Measurements from ENCODE around the gene ITPR3.
A peak's percentile ranks its signal among the peaks of the same experiment; 100 is the strongest.

The ITPR3 gene

DNA sequence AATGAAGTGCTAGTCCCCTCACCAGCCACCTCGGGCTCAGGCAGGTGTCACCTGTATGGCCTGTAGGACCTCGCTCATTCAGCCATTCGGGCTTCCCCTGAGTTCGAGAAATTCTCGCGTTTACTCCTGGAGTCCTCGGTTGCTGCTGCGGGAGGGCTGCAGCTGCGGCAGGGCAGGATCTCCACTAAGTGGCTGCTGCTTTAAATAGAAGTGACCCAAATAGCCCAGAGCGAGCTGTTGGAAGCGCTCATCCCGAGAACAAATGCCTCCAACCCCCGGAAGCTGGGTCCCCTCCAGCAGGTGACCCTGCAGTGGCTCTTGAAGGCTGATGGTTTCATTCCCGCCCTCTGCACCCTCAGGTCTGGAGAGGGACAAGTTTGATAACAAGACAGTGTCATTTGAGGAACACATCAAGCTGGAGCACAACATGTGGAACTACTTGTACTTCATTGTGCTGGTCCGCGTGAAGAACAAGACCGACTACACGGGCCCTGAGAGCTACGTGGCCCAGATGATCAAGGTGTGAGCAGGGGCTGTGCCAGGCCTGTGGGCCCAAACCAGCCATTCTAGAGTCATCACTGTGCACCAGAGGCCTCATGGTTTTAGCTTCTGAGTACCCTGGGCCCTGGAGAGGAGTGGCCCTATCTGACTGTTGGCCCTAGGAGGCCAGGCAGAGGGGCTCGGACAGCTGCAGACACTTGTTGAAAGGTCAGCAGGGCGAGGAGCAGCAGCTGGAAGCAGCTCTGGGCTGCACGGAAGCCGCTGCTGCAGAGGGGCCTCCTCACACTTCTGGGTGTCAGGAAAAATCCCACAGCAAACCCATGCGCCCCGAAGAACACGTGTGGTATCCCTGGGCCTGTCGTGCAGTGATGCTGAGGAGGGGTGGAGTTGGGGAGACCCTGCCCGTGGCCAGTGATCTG, 72.3 kb downstream of the ITPR3 start:
- no peak overlapping the region for H3K9ac ChIP-seq (ENCODE audit: insufficient read length, low read depth)
- no peaks in the 10 kb centered on the region for H3K27me3 ChIP-seq (ENCODE audit: insufficient read depth, insufficient read length)
- H3K4me1 ChIP-seq (ENCODE audit: insufficient read depth, insufficient read length), result peaks cover 13% of the 10 kb centered on the region
- H3K9me3 ChIP-seq (ENCODE audit: insufficient read depth, low read length), result no peaks in the 10 kb centered on the region
- DNase-seq (ENCODE audit: low read depth, low spot score), result no peak
- H3K4me3 ChIP-seq (ENCODE audit: insufficient read length, low read depth), result no peak overlapping the region
- TF ChIP-seq YY1 (IDR thresholded peaks at IDR 0.05; ENCODE audit: insufficient read depth, insufficient read length), result no peak
- peaks cover 76% of the 10 kb centered on the region for H3K36me3 ChIP-seq (ENCODE audit: insufficient read depth, insufficient read length, low read length)

GRCh38 chr6:33694401-33694931, 73.3 kb downstream of the ITPR3 start:
- Histone ChIP-seq H3K4me3 (ENCODE audit: insufficient read length, low read depth) (no peak overlapping the region), H3K27me3 (ENCODE audit: insufficient read depth, insufficient read length) (no peaks in the 10 kb centered on the region), H3K9me3 (ENCODE audit: insufficient read depth, low read length) (no peaks in the 10 kb centered on the region), H3K36me3 (ENCODE audit: insufficient read depth, insufficient read length, low read length) (peaks cover 82% of the 10 kb centered on the region), H3K4me1 (ENCODE audit: insufficient read depth, insufficient read length) (peaks cover 16% of the 10 kb centered on the region), H3K9ac (ENCODE audit: insufficient read length, low read depth) (no peak overlapping the region)
- no peak for DNase-seq (ENCODE audit: low read depth, low spot score)
- no peak for TF ChIP-seq YY1 (IDR thresholded peaks at IDR 0.05; ENCODE audit: insufficient read depth, insufficient read length)
- TF ChIP-seq ZNF274 (IDR thresholded peaks at IDR 0.05; ENCODE audit: low read depth, low read length), result no peak
- TF ChIP-seq SUZ12 (IDR thresholded peaks at IDR 0.05; ENCODE audit: extremely low read depth, insufficient read depth, insufficient read length), result no peak

GRCh38 chr6:33694977-33695376, 73.9 kb downstream of the ITPR3 start:
- no peak overlapping the region for H3K9ac ChIP-seq (ENCODE audit: insufficient read length, low read depth)
- TF ChIP-seq SUZ12 (IDR thresholded peaks at IDR 0.05; ENCODE audit: extremely low read depth, insufficient read depth, insufficient read length) (no peak), ZNF274 (IDR thresholded peaks at IDR 0.05; ENCODE audit: low read depth, low read length) (no peak), YY1 (IDR thresholded peaks at IDR 0.05; ENCODE audit: insufficient read depth, insufficient read length) (no peak)
- peaks cover 16% of the 10 kb centered on the region for H3K4me1 ChIP-seq (ENCODE audit: insufficient read depth, insufficient read length)
- H3K9me3 ChIP-seq (ENCODE audit: insufficient read depth, low read length), result no peaks in the 10 kb centered on the region
- H3K36me3 ChIP-seq (ENCODE audit: insufficient read depth, insufficient read length, low read length), result peaks cover 83% of the 10 kb centered on the region
- H3K27me3 ChIP-seq (ENCODE audit: insufficient read depth, insufficient read length), result no peaks in the 10 kb centered on the region
- no peak for DNase-seq (ENCODE audit: low read depth, low spot score)
- no peak overlapping the region for H3K4me3 ChIP-seq (ENCODE audit: insufficient read length, low read depth)

DNA sequence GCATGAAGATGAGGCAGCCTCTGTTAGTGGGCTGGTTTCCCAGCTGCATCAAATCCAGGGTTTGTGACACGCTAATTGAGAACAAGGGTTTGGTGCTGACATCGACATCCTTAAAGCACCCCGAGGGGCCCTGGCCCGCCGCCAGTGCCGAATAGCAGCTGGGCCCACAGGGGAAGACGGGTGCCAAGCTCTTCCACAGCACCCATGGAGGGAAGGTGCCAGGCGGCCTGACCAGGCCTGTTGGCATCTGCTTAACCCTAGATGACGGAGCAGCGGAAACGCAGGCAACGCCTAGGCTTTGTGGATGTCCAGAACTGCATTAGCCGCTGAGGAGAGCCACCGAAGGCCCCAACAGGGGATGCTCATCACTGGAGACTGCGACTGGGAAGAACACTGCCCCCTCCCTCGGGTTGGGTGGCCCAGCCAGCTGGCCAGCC, 74.3 kb downstream of the ITPR3 start:
- no peak for DNase-seq (ENCODE audit: low read depth, low spot score)
- Histone ChIP-seq H3K27me3 (ENCODE audit: insufficient read depth, insufficient read length) (no peaks in the 10 kb centered on the region), H3K9ac (ENCODE audit: insufficient read length, low read depth) (no peak overlapping the region), H3K4me3 (ENCODE audit: insufficient read length, low read depth) (no peak overlapping the region), H3K36me3 (ENCODE audit: insufficient read depth, insufficient read length, low read length) (peaks cover 87% of the 10 kb centered on the region), H3K4me1 (ENCODE audit: insufficient read depth, insufficient read length) (peaks cover 16% of the 10 kb centered on the region), H3K9me3 (ENCODE audit: insufficient read depth, low read length) (no peaks in the 10 kb centered on the region)
- TF ChIP-seq YY1 (IDR thresholded peaks at IDR 0.05; ENCODE audit: insufficient read depth, insufficient read length), result no peak
- no peak for TF ChIP-seq ZNF274 (IDR thresholded peaks at IDR 0.05; ENCODE audit: low read depth, low read length)
- no peak for TF ChIP-seq SUZ12 (IDR thresholded peaks at IDR 0.05; ENCODE audit: extremely low read depth, insufficient read depth, insufficient read length)

DNA sequence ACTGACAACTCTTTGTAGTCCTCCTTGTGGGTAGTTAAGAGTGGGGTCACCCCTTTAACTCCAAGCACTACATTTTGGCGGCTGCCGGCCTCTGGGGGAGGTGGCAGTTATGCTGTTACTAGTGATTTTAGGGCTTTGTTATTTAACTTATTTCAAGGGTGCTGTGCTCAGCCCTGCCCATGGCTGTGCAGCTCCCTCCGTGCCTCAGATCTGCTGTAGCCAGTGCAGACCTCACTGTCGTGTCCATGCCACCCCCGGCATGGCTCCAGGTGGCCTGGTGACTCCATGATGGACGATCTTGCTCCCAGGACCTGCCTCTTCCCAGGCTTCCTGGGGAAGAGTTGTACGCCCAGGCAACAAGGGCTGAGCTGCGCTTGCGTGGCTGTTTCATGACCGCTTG, 75.0 kb downstream of the ITPR3 start:
- Histone ChIP-seq H3K4me1 (ENCODE audit: insufficient read depth, insufficient read length) (peaks cover 18% of the 10 kb centered on the region), H3K4me3 (ENCODE audit: insufficient read length, low read depth) (no peak overlapping the region), H3K9me3 (ENCODE audit: insufficient read depth, low read length) (no peaks in the 10 kb centered on the region), H3K36me3 (ENCODE audit: insufficient read depth, insufficient read length, low read length) (peaks cover 87% of the 10 kb centered on the region), H3K27me3 (ENCODE audit: insufficient read depth, insufficient read length) (no peaks in the 10 kb centered on the region), H3K9ac (ENCODE audit: insufficient read length, low read depth) (no peak overlapping the region)
- DNase-seq (ENCODE audit: low read depth, low spot score), result no peak
- TF ChIP-seq SUZ12 (IDR thresholded peaks at IDR 0.05; ENCODE audit: extremely low read depth, insufficient read depth, insufficient read length) (no peak), ZNF274 (IDR thresholded peaks at IDR 0.05; ENCODE audit: low read depth, low read length) (no peak), YY1 (IDR thresholded peaks at IDR 0.05; ENCODE audit: insufficient read depth, insufficient read length) (no peak)

DNA sequence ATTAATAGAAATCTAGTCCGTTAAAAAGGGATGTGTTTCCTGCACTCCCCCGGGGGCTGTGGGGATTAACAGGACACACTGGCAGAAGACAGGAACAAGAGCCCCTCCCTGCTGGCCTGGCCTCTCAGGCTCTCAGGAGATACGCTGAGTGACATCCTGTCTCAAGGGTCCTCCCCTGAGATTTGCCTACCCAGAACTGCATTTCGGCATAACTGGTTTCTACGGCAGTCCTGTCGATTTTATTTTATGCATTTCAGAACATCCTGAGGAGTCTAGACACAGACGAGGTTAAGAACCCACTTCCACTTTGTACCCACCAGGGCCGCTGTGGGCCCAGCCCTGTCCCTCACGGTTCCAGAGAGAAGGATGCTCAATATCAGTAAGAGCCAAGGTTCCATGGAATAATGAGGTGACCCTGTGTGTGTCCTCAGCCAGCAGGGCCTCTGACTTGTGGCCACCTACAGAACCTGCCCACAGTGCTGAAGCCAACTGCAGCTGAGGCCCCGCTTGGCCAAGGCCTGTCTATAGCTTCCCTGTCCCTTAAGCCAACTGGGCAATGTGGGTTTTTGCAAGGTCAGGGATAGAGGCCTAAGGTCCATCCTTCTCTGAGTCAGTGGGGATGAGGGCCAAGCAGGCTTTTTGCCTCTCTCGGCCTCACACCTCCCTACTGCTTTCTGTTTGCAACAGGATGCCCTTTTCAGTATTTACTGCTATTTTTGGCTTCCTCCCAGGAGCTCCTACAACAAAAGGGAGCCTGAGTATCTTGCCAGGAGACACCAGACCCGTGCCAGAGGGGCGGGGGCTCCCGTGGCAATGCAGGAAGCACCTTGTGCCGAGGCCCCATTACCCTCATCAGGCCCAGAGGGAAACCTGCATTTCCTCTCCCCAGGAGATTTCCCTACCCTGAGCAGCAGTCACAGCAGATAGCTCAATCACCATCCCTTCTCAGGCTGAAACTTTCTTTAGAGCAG, 75.7 kb downstream of the ITPR3 start:
- Histone ChIP-seq H3K9me3 (ENCODE audit: insufficient read depth, low read length) (no peaks in the 10 kb centered on the region), H3K4me1 (ENCODE audit: insufficient read depth, insufficient read length) (peaks cover 13% of the 10 kb centered on the region), H3K4me3 (ENCODE audit: insufficient read length, low read depth) (no peak overlapping the region), H3K27me3 (ENCODE audit: insufficient read depth, insufficient read length) (no peaks in the 10 kb centered on the region), H3K36me3 (ENCODE audit: insufficient read depth, insufficient read length, low read length) (peaks cover 87% of the 10 kb centered on the region), H3K9ac (ENCODE audit: insufficient read length, low read depth) (peak overlapping the region; percentile 26)
- TF ChIP-seq ZNF274 (IDR thresholded peaks at IDR 0.05; ENCODE audit: low read depth, low read length) (no peak), SUZ12 (IDR thresholded peaks at IDR 0.05; ENCODE audit: extremely low read depth, insufficient read depth, insufficient read length) (no peak), YY1 (IDR thresholded peaks at IDR 0.05; ENCODE audit: insufficient read depth, insufficient read length) (no peak)
- no peak for DNase-seq (ENCODE audit: low read depth, low spot score)

Measured in NT2/D1 (cell line).